ENCODE data around the gene DEPDC4. TPM values are rescaled to one million over a fixed set of nuclear protein-coding genes. Genes with fewer than 3 reads are reported as not detected.

Gene DEPDC4
- polyA plus RNA-seq, 2 of the 4 experiments (the other 2 are of a cell fraction): 2.8 to 6.3 TPM

GRCh38 chr12:100239589-100239988 lies 27.3 kb downstream of the DEPDC4 start:
- no peak for FAIRE-seq
- ChIA-PET POLR2A (no interaction called here), CTCF (interaction anchor here (1.4 kb wide), 1 partner anchor 27 kb away, joined by 5 read pairs; the partner anchor contains the start of genes DEPDC4 and SCYL2)
- Histone ChIP-seq H3K4me3 (no peak overlapping the region), H3K4me2 (no peak overlapping the region), H3K27ac (no peak overlapping the region), H3K4me1 (peaks cover under 1% of the 10 kb centered on the region; the same call in 2 of the 3 replicates), H3K9me3 (no peaks in the 10 kb centered on the region)
- no peak for ATAC-seq
- WGBS (ENCODE audit: missing lambda C conversion rate): 100% methylated on average over 1 of the region's 1 CpG
- TF ChIP-seq HES2 (IDR thresholded peaks at IDR 0.05): no peak
- no peak for TF ChIP-seq ELK1 (IDR thresholded peaks at IDR 0.05; ENCODE audit: low read depth, low read length)
- TF ChIP-seq TP53 (CRISPR knock-in tag; IDR thresholded peaks at IDR 0.05): no peak
- no peak for TF ChIP-seq CBX8 (IDR thresholded peaks at IDR 0.05)
- TF ChIP-seq ATOH8 (CRISPR knock-in tag; IDR thresholded peaks at IDR 0.05; ENCODE audit: low read depth): no peak
- no peak for DNase-seq (ENCODE audit: low read depth in 1 of 2, low spot score in 1 of 2)

GRCh38 chr12:100238801-100239200 lies 28.1 kb downstream of the DEPDC4 start:
- no peak for FAIRE-seq
- 92% methylated on average over 3 of the region's 3 CpGs for WGBS (ENCODE audit: missing lambda C conversion rate)
- CTCF ChIA-PET: interaction anchor here (1.4 kb wide), 1 partner anchor 28 kb away, joined by 5 read pairs; the partner anchor contains the start of genes DEPDC4 and SCYL2

GRCh38 chr12:100234591-100235304 lies 32.1 kb downstream of the DEPDC4 start:
- Histone ChIP-seq H3K4me2 (peak overlapping the region; percentile 44), H3K9me3 (no peaks in the 10 kb centered on the region), H3K4me3 (no peak overlapping the region), H3K27ac (no peak overlapping the region), H3K4me1 (peaks cover 6% of the 10 kb centered on the region; the same call in 2 of the 3 replicates)
- TF ChIP-seq RAD21 (conservative IDR thresholded peaks at IDR 0.05 in 1 of 2, IDR thresholded peaks at IDR 0.05 in 1 of 2) (peak; percentile 82 to 92), CTCF (IDR thresholded peaks at IDR 0.05) (peak; percentile 85), SMC3 (IDR thresholded peaks at IDR 0.05) (peak; percentile 72), CBX2 (IDR thresholded peaks at IDR 0.05; ENCODE audit: borderline replicate concordance, low read depth) (no peak), MAX (IDR thresholded peaks at IDR 0.05) (no peak)
- WGBS (ENCODE audit: missing lambda C conversion rate): 29% methylated on average over 7 of the region's 7 CpGs
- ChIA-PET CTCF (interaction anchor here (0.5 to 3.0 kb wide), 24 partner anchors 9 to 816 kb away, joined by 3 to 16 read pairs (median 3); partner anchors contain the start of genes DEPDC4 and SCYL2), POLR2A (interaction anchor here (0.8 kb wide), 1 partner anchor 32 kb away, joined by 3 read pairs; the partner anchor contains the start of genes DEPDC4 and SCYL2)
- no peak for FAIRE-seq
- peak; percentile 68 to 86 for ATAC-seq
- DNase-seq (ENCODE audit: low read depth in 1 of 2, low spot score in 1 of 2): peak; percentile 18 to 59

More at GRCh38 chr12:100238801-100239200, 28.1 kb downstream of the DEPDC4 start:
- POLR2A ChIA-PET: no interaction called here
- DNase-seq (ENCODE audit: low read depth in 1 of 2, low spot score in 1 of 2) (no peak), ATAC-seq (no peak)
- Histone ChIP-seq H3K4me3 (no peak overlapping the region), H3K4me1 (peaks cover 6% of the 10 kb centered on the region; the same call in 2 of the 3 replicates), H3K4me2 (no peak overlapping the region), H3K9me3 (no peaks in the 10 kb centered on the region), H3K27ac (no peak overlapping the region)
- TF ChIP-seq TP53 (CRISPR knock-in tag; IDR thresholded peaks at IDR 0.05) (no peak), HOXA7 (CRISPR knock-in tag; IDR thresholded peaks at IDR 0.05) (no peak), HEYL (CRISPR knock-in tag; IDR thresholded peaks at IDR 0.05) (no peak)

- ChIA-PET CTCF (interaction anchor here (0.6 to 3.0 kb wide), 18 partner anchors 9 to 500 kb away, joined by 3 to 16 read pairs (median 3); no protein-coding TSS in a partner anchor), POLR2A (no interaction called here)
- H3K4me2 ChIP-seq: peak overlapping the region; percentile 44
- TF ChIP-seq CHD2 (IDR thresholded peaks at IDR 0.05; ENCODE audit: low read length, partially characterized antibody): no peak
- TF ChIP-seq MAZ (IDR thresholded peaks at IDR 0.05; ENCODE audit: borderline replicate concordance, low read depth, low read length): no peak
- TF ChIP-seq RNF2 (IDR thresholded peaks at IDR 0.05; ENCODE audit: borderline replicate concordance, low read depth): no peak
- no peak for TF ChIP-seq TP53 (CRISPR knock-in tag; IDR thresholded peaks at IDR 0.05)
- TF ChIP-seq ZFP36 (IDR thresholded peaks at IDR 0.05; ENCODE audit: borderline replicate concordance, partially characterized antibody): no peak
- no peak for TF ChIP-seq E2F6 (IDR thresholded peaks at IDR 0.05; ENCODE audit: borderline replicate concordance, low read depth)
- no peak for TF ChIP-seq NFE2L2 (conservative IDR thresholded peaks at IDR 0.05; ENCODE audit: low read length)
- TF ChIP-seq HEYL (CRISPR knock-in tag; IDR thresholded peaks at IDR 0.05): no peak
- TF ChIP-seq RARB (CRISPR knock-in tag; IDR thresholded peaks at IDR 0.05): no peak
- TF ChIP-seq RFX5 (IDR thresholded peaks at IDR 0.05): no peak
- TF ChIP-seq BCL3 (IDR thresholded peaks at IDR 0.05): no peak
- no peak for TF ChIP-seq NR3C1 (IDR thresholded peaks at IDR 0.05)
- TF ChIP-seq RAD21 (conservative IDR thresholded peaks at IDR 0.05 in 1 of 2, IDR thresholded peaks at IDR 0.05 in 1 of 2): no peak
Measured at GRCh38 chr12:100234166-100234565, 32.7 kb downstream of the DEPDC4 start.

More at GRCh38 chr12:100234166-100234565, 32.7 kb downstream of the DEPDC4 start:
- Histone ChIP-seq H3K27ac (no peak overlapping the region), H3K4me3 (no peak overlapping the region), H3K9me3 (no peaks in the 10 kb centered on the region), H3K4me1 (peaks cover 6% of the 10 kb centered on the region; the same call in 2 of the 3 replicates)
- DNase-seq (ENCODE audit: low read depth in 1 of 2, low spot score in 1 of 2): no peak
- 28% methylated on average over 3 of the region's 3 CpGs for WGBS (ENCODE audit: missing lambda C conversion rate)
- ATAC-seq: peak; percentile 61 to 66
- no peak for FAIRE-seq
